ENCODE results near the gene HMGXB3. TPM values are rescaled to one million over a fixed set of nuclear protein-coding genes. Genes with fewer than 3 reads are reported as not detected.

The HMGXB3 gene
- total RNA-seq, 2 donors from 2014 or later: 22.6 to 43.5 TPM

DNA sequence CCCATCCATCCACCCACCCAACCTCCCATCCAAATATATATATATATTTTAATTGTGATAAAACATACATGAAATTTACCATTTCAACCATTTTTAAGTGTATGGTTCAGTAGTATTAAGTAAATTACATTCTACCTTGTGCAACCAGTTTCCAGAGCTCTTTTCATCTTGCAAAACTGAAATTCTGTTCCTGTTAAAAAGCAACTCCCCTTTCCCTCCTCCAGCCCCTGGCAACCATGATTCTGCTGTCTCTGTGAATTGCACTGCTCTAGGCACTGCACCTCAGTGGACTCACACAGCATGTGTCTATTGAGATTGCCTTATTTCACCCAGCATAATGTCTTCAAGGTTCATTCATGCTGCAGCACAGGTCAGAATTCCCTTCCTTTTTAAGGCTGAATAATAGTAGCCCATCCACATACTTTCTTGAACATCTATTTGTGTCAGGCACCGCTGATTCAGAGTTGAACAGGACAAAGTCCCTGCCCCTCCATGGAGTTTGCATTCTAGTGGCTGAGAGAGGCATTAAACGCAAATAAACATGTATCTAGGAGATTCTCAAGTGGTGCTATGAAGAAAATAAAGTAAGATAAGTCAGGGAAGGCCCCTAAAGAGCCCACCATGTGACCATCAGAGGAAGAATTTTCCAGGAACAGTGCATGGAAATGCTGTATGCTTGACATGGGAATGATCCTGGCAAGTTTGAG is 61.8 kb downstream of the HMGXB3 start:
- intact Hi-C loops (cut with DNase I): no loop called here
- Histone ChIP-seq H3K27me3 (no peaks in the 10 kb centered on the region), H3K4me3 (no peak overlapping the region), H3K36me3 (replicated peaks in 1 of 2; ENCODE audit: insufficient read depth in 1 of 2, low read depth in 2 of 2) (no peaks in the 10 kb centered on the region), H3K27ac (no peak overlapping the region), H3K9me3 (no peaks in the 10 kb centered on the region), H3K4me1 (no peaks in the 10 kb centered on the region)
- WGBS, 2 donors: 80% methylated on average over 2 of the region's 2 CpGs
- ATAC-seq (no peak), DNase-seq (no peak)
- TF ChIP-seq POLR2A (IDR thresholded peaks at IDR 0.05) (no peak), CTCF (IDR thresholded peaks at IDR 0.05) (no peak)

DNA sequence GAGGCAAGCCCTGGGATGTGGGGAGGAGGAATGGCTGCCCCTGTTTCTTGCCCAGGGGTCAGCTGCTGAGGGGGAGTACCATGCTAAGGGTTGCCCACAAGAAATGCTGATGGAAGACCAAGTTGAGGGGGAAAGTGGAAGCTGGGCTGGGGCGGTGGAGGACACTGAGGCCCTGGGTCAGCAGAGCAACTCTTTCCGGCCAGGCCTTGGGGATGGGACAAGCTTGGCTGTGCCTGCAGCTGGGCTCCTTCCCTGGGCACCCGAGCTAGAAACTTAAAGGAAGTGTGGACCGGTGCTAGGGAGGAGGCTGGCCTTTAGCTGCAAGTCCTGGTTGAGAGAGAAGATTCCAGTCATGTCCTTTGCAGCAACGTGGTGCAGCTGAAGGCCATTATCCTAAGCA is 63.1 kb downstream of the HMGXB3 start:
- no peak overlapping the region for H3K27ac ChIP-seq
- H3K4me3 ChIP-seq: no peak overlapping the region
- TF ChIP-seq POLR2A (IDR thresholded peaks at IDR 0.05): no peak
- TF ChIP-seq CTCF (IDR thresholded peaks at IDR 0.05): no peak
- ATAC-seq (no peak), DNase-seq (no peak)
- no peaks in the 10 kb centered on the region for H3K36me3 ChIP-seq (replicated peaks in 1 of 2; ENCODE audit: insufficient read depth in 1 of 2, low read depth in 2 of 2)
- H3K9me3 ChIP-seq: no peaks in the 10 kb centered on the region
- 53 to 58% methylated on average over 5 of the region's 5 CpGs for WGBS, 2 donors
- no peaks in the 10 kb centered on the region for H3K27me3 ChIP-seq
- no peaks in the 10 kb centered on the region for H3K4me1 ChIP-seq
- intact Hi-C loops (cut with DNase I): no loop called here

- Histone ChIP-seq H3K9me3 (no peaks in the 10 kb centered on the region), H3K36me3 (replicated peaks in 1 of 2; ENCODE audit: insufficient read depth in 1 of 2, low read depth in 2 of 2) (no peaks in the 10 kb centered on the region), H3K27me3 (no peaks in the 10 kb centered on the region), H3K4me3 (no peak overlapping the region), H3K27ac (no peak overlapping the region), H3K4me1 (no peaks in the 10 kb centered on the region)
- 72 to 81% methylated on average over 7 of the region's 7 CpGs for WGBS, 2 donors
- intact Hi-C loops (cut with DNase I): no loop called here
- no peak for ATAC-seq
- DNase-seq: no peak
- no peak for TF ChIP-seq POLR2A (IDR thresholded peaks at IDR 0.05)
- no peak for TF ChIP-seq CTCF (IDR thresholded peaks at IDR 0.05)
Observed at GRCh38 chr5:150064681-150065220, 64.2 kb downstream of the HMGXB3 start.

DNA sequence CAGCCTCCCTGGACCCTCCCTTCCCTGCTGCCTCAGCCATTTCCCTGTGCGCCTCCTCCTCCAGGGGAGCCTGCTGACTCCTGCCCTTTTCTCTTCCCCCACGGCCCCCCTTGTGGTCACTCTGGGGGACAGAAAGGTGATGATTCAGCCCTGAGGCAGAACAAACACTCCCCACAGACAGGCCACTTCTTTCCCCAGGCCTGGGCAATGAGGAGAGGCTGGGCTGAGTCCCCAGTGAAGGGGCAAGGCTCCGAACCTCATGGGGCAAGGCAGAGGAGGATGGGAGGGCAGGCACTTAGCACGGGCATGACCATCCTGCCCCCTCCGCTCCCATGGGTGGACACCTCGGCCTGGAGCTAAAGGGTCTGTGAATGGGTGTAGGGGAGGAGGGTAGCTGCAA is 64.8 kb downstream of the HMGXB3 start:
- Histone ChIP-seq H3K4me3 (no peak overlapping the region), H3K9me3 (no peaks in the 10 kb centered on the region), H3K27ac (peak overlapping the region in 1 of 4 donors; percentile 46), H3K27me3 (no peaks in the 10 kb centered on the region), H3K4me1 (no peaks in the 10 kb centered on the region), H3K36me3 (replicated peaks in 1 of 2; ENCODE audit: insufficient read depth in 1 of 2, low read depth in 2 of 2) (no peaks in the 10 kb centered on the region)
- intact Hi-C loops (cut with DNase I): no loop called here
- ATAC-seq (peak; percentile 24), DNase-seq (peak in 1 of 4 donors; percentile 56)
- 59 to 74% methylated on average over 3 to 6 of the region's 6 CpGs for WGBS, 2 donors
- TF ChIP-seq CTCF (IDR thresholded peaks at IDR 0.05) (no peak), POLR2A (IDR thresholded peaks at IDR 0.05) (no peak)

GRCh38 chr5:150065886-150066285 is 65.3 kb downstream of the HMGXB3 start:
- Histone ChIP-seq H3K4me1 (no peaks in the 10 kb centered on the region), H3K27me3 (no peaks in the 10 kb centered on the region), H3K36me3 (replicated peaks in 1 of 2; ENCODE audit: insufficient read depth in 1 of 2, low read depth in 2 of 2) (no peaks in the 10 kb centered on the region), H3K9me3 (no peaks in the 10 kb centered on the region), H3K27ac (peak overlapping the region in 1 of 4 donors; percentile 46), H3K4me3 (no peak overlapping the region)
- DNase-seq (peak in 1 of 4 donors; percentile 55), ATAC-seq (no peak)
- 53% methylated on average over 10 of the region's 10 CpGs for WGBS, 2 donors
- TF ChIP-seq POLR2A (IDR thresholded peaks at IDR 0.05) (no peak), CTCF (IDR thresholded peaks at IDR 0.05) (no peak)
- intact Hi-C loops (cut with DNase I): no loop called here

All from body of pancreas (tissue), 4 donors.